KOPT-K1 (cell line): Measurements from ENCODE around the gene UMAD1.
"Not testable (repeated sequence)": the region's sequence is repeated elsewhere in the genome, so short reads cannot be mapped to it uniquely, and the experiment has no call there.

Source experiments
- H3K27ac ChIP-seq: fragments of 200-600 bp; sonication (generic); 2 replicates; pipeline ENCODE4 v1.5.1; 2016; ENCODE audit warnings: antibody characterized with exemption, mild to moderate bottlenecking, low read depth, low read length; ENCODE audit not compliant: poor library complexity, severe bottlenecking
- H3K36me3 ChIP-seq: fragments of 200-600 bp; sonication (generic); 2 replicates; pipeline ENCODE4 v1.5.1; 2017; ENCODE audit warnings: antibody characterized with exemption, mild to moderate bottlenecking, low read length, moderate library complexity; ENCODE audit not compliant: insufficient read depth
- H3K9me3 ChIP-seq: fragments of 200-600 bp; sonication (generic); 2 replicates; pipeline ENCODE4 v1.5.1; 2017; ENCODE audit warnings: antibody characterized with exemption, low read length, mild to moderate bottlenecking; ENCODE audit not compliant: insufficient read depth, poor library complexity, severe bottlenecking

UMAD1 gene

DNA sequence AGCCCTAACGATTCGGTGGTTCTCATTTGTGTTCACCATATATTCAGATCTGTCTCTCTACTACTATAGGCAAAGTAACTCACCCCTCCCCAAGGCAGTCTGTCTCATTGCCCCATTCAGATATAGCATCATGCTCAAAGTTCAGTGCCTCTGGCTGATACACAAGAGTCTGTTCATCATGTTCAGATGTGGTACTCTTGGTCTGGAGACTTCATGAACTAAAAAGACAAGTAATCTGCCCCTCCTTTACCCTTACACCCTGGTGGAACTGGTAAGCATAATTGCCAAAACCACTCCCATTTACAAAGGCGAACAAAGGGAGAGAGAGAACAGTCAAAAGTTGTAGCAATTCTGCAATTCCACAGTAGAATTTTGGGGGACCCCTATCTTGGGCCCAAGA lies 29.9 kb downstream of the UMAD1 start:
- H3K36me3 ChIP-seq = peaks cover 5% of the 10 kb centered on the region; the same call in 1 of the 2 replicates
- no peak overlapping the region for H3K27ac ChIP-seq
- H3K9me3 ChIP-seq = peaks cover 5% of the 10 kb centered on the region

DNA sequence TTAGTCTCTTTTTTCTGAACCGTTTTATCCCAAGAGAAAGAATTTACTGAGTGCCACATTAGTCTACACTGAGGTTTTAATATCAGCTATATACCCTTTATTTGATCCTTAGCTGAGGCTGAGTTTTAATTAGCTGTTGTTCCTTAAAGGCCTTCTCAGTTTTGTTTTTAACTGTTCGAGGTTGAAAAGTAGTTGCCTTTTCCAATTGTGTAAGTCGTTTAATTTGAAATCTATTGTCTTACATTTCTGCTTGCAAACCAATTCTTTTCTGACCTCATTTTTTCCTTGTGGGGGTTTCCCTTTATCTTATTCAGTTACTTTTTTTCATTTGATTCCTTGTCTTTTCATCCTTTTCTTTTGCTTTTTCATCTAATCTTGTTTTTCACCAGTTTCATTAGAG lies 30.8 kb downstream of the UMAD1 start:
- H3K27ac ChIP-seq = no peak overlapping the region

DNA sequence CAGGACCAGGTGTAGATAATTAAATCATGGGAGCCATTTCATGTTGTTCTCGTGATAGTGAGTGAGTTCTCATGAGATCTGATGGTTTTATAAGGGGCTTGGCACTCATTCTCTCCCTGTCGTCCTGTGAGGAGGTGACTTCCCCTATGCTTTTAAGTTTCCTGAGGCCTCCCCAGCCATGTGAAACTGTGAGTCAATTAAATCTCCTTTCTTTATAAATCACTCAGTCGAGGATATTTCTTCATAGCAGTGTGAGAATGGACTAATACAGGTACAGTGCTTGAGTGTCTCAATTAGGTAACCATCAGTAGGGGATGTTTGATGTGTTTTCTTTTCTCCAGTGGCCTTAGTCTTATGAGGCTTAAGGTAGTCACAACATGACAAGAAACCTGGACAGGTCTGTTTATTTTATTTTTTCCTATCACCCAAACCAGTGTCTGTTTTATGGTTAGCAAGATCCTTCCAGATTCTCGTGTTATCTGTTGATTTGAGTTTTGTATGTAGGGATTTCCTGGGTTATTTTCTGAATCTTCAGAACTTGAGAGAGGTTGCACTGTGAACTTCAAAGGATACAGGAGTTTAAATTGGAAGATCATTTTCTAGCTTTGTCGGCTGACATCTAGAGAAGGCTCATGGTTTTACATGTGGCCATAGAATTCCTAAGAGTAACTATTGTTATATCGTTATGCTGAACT lies 32.1 kb downstream of the UMAD1 start:
- H3K9me3 ChIP-seq = peaks cover 6% of the 10 kb centered on the region
- H3K36me3 ChIP-seq = peaks cover 6% of the 10 kb centered on the region; the same call in 1 of the 2 replicates
- no peak overlapping the region for H3K27ac ChIP-seq

More for the DNA sequence above, 30.8 kb downstream of the UMAD1 start:
- Histone ChIP-seq H3K9me3 (peaks cover 5% of the 10 kb centered on the region), H3K36me3 (peaks cover 6% of the 10 kb centered on the region; the same call in 1 of the 2 replicates)

DNA sequence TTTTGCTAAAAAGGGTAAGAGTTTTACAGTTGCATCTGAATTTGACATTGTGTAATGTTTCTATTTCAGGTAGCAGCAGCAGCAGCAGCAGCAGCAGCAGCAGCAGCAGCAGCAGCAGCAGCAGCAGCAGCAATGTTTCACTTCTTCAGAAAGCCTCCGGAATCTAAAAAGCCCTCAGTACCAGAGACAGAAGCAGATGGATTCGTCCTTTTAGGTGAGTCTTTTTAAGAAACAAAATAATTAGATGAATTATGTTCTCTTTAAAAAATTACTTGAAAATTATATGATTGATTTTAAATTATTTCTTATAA lies 32.6 kb downstream of the UMAD1 start:
- Histone ChIP-seq H3K36me3 (peaks cover 10% of the 10 kb centered on the region; the same call in 1 of the 2 replicates), H3K9me3 (peaks cover 11% of the 10 kb centered on the region), H3K27ac (no peak overlapping the region)

DNA sequence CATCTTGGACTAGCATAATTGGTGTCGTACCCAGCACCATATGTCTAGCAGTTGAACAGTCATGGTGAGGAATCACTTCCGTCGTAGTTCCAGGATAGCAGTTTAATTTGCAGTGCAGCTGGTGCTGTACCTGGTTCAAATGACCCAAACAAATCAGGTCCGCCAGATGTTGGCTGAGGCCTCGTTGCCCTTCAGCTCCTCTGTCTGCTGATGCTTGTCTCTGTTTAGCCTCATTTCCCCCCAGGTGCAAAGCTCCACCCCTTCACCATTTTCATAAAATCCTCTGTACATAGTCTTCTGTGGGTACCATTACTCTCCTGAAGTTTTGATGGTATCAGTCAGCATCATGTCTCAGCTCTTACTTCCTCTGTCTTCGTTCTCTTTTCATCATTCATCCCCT lies 35.1 kb downstream of the UMAD1 start:
- H3K27ac ChIP-seq = no peak overlapping the region
- peaks cover 6% of the 10 kb centered on the region for H3K9me3 ChIP-seq
- H3K36me3 ChIP-seq = peaks cover 10% of the 10 kb centered on the region; the same call in 1 of the 2 replicates

DNA sequence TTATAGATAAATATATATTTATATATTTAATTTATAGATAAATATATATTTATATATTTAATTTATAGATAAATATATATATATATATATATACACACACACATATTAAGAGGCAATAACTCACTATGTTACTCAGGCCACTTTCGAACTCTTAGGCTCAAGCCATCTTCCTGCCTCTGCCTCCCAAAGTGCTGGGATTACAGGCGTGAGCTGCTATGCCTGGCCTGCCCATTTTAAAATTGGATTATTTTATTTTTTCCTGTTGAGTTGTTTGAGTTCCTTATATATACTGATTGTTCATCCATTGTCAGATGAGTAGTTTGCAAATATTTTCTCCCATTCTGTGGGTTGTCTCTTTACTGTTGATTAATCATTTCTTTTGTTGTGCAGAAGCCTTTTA lies 39.1 kb downstream of the UMAD1 start:
- not testable (repeated sequence) for H3K9me3 ChIP-seq, H3K27ac ChIP-seq

DNA sequence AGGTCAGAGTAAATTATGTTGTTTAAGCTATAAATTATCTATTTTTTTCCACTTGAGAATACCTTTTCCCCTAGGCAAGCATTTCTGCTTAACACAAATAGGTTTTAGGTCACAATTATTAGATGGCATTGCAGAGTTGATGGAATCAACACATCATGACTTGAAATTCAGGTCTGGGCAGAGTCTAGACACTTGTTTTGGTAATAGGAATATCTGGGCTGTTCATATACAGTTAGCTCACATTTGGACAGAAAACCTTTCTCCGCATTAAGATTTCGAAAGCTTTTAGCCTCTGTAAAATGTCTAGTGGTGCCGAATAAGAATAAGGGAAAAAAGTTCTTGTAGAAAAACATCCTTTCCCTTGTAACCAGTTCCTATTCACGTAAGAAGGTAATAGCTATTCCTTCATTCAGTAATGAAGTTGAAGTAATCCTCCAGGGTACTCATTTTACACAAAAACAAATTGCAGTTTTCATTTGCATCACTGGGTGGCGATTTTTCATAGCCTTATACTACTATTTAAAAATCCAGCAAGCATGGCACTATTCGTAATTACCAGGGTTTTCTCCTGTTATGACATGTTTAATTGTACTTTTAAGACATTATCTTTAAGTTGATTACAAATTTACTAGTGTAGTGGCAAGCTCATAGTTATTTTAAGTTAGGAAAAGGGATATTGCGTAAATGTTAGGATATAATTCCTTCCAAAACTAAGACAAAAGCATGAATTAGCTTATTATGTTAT lies 40.8 kb downstream of the UMAD1 start:
- peaks cover 6% of the 10 kb centered on the region for H3K9me3 ChIP-seq
- no peak overlapping the region for H3K27ac ChIP-seq
- H3K36me3 ChIP-seq = peaks cover 4% of the 10 kb centered on the region; the same call in 1 of the 2 replicates

More for the DNA sequence above, 39.1 kb downstream of the UMAD1 start:
- H3K36me3 ChIP-seq = not testable (repeated sequence)

DNA sequence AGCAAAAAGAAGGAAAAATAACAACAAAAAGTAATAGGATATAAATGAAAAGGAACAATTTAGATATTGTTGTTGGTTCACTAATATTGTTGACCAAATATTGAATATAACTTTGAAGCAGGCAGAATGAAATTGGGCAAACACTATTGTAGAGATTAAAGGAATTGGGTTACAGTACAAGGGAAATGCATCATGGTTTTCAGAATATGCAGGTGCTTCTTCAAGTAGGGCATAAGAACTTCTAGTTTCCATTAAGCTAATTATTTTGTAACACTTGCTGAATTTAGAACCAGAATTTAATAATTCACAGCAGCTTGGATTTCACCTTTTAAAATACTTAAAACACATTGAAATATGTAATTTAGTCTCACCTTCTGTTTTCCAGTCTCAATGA lies 41.4 kb downstream of the UMAD1 start:
- peaks cover 6% of the 10 kb centered on the region for H3K9me3 ChIP-seq
- H3K27ac ChIP-seq = no peak overlapping the region
- H3K36me3 ChIP-seq = peaks cover 4% of the 10 kb centered on the region; the same call in 1 of the 2 replicates

DNA sequence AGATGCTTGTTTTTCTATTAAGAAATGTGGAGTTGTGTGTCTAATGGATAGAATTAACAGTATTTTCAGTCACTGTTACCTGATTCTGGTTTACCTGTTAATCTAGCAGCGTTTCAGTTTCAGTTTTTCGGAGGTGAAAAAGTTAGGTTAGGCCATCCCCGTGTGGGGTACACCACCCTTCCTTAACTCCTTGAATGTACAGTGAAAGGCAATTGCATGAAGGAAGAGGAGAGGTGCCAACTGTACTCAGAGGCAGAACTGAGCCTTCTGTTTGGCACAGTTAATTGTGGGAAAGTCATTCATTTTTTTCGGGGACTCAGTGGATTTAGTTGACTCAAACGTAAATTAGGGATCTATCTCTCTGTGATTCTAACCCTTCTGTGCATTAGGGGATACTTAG lies 42.3 kb downstream of the UMAD1 start:
- no peak overlapping the region for H3K27ac ChIP-seq
- peaks cover 3% of the 10 kb centered on the region for H3K9me3 ChIP-seq
- H3K36me3 ChIP-seq = peaks cover 2% of the 10 kb centered on the region; the same call in 1 of the 2 replicates

DNA sequence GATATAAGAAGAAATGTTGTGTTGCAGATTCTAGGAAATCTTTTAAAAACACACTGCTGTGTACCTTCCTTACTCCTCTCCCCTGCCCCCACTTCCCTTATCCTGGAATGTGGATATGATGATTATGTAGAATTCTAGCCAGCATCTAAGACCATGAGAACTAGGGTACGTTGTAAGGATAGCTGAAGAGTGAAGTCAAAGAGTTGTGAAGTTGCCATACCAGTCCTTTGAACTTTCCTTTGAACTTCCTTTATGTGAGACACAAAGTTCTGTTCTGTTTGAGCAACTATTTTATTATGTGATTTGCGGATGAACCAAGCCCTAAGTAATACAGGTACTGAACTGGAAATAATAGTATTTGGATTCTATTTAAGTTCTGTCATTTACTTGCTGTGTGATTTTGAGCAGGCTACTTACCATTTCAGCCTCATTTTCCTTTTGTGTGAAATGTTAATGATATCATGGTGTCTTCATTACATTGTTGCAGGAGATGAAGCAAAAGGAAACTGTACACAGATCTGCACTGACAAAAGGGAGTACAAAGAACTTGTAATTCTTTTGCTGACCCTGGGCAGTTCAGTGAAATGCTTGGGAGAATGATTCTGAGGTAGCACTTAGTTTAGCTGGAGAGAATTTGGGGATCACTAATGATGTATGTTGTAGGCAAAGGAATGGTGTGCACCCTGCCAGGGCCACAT lies 46.4 kb downstream of the UMAD1 start:
- H3K9me3 ChIP-seq = no peaks in the 10 kb centered on the region
- H3K36me3 ChIP-seq = no peaks in the 10 kb centered on the region
- H3K27ac ChIP-seq = no peak overlapping the region

DNA sequence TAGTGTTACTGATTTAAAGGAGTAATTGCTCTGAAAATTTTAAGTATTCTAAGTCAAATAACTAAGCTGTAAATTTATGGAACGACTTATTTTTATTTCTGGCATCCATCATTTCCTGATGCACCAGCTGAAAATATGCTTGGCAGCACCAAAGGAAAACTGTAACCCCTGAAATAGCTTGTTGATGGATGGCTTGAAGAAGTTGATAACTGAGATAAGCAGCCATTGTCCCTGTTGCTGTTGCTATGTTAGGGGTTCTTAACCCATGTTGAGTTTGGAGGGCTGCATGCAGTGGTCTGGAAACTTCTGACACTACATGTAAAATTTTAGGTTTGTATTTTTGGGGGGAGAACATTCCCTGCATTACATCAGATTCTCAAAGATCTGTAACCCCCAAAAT lies 47.2 kb downstream of the UMAD1 start:
- H3K9me3 ChIP-seq = no peaks in the 10 kb centered on the region
- H3K27ac ChIP-seq = no peak overlapping the region
- H3K36me3 ChIP-seq = no peaks in the 10 kb centered on the region

DNA sequence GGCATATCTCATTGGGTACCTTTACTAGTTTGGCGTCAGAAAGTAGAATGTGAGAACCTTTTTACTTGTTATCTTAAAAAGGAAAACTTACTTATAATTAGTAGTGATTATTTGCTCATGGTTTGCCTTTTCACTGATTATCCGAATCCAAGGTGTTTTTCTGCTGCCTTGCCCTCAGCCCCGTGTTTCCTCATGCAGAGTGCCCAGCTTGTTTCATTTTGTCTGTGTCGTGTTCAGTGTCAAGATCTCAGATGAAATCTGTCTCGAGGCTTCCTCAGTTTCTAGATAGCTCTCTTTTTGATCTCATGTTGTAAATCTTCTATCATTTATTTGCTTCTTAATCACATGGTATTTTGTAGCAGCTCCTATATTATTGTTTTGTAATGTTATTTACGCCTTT lies 47.8 kb downstream of the UMAD1 start:
- no peak overlapping the region for H3K27ac ChIP-seq
- H3K9me3 ChIP-seq = no peaks in the 10 kb centered on the region
- no peaks in the 10 kb centered on the region for H3K36me3 ChIP-seq

DNA sequence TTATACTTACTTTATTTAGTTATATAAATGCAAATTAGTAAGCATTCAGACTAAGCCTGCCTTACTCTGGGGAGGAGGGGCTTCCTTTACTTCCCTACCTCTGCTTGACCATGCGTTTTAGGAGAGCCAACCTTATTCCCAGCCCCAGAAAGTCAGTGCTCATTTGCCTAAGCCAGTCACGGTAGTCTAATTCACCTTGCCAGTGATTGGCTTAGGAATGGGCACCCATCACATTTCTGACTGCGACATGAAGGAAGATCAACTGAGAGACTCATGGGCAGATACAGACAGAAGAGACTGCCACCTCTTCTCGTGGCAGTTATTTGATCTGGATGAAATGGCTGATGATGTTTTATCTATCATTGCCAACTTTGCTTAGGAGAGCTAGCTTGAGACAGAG lies 48.4 kb downstream of the UMAD1 start:
- Histone ChIP-seq H3K9me3 (no peaks in the 10 kb centered on the region), H3K27ac (no peak overlapping the region), H3K36me3 (no peaks in the 10 kb centered on the region)

DNA sequence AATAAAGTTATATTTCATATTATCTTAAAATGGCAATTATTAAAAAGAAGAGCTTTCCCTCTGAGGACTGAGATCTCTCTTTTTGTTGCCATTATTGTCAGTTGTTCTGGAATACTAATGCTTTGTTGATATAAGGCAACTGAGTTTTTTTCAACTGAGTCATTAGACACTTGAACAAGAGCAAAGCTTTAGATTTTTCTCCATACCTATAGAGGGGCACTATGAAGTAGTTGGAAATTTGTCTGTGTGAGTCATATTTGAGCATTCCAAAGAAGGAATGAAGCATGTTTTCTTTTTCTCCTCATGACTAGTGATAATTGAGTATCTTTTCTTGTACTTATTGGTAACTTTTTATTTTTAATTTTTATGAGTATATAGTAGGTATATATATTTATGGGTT lies 53.3 kb downstream of the UMAD1 start:
- no peaks in the 10 kb centered on the region for H3K36me3 ChIP-seq
- H3K27ac ChIP-seq = no peak overlapping the region
- H3K9me3 ChIP-seq = no peaks in the 10 kb centered on the region

DNA sequence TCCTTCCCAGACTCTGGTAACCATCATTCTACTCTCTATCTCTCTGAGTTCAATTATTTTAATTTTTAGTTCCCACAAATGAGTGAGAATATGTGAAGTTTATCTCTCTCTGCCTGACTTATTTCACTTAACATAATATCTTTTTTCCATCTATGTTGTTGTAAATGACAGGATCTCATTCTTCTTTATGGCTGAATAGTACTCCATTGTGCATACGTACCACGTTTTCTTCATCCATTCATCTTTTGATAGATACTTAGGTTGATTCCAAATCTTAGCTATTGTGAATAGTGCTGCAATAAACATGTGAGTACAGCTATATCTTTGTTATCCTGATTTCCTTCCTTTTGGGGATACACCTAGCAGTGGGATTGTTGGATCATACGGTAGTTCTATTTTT lies 54.0 kb downstream of the UMAD1 start:
- Histone ChIP-seq H3K36me3 (no peaks in the 10 kb centered on the region), H3K27ac (no peak overlapping the region), H3K9me3 (no peaks in the 10 kb centered on the region)
